ENCODE data around the gene PDE4C.

The PDE4C gene

DNA sequence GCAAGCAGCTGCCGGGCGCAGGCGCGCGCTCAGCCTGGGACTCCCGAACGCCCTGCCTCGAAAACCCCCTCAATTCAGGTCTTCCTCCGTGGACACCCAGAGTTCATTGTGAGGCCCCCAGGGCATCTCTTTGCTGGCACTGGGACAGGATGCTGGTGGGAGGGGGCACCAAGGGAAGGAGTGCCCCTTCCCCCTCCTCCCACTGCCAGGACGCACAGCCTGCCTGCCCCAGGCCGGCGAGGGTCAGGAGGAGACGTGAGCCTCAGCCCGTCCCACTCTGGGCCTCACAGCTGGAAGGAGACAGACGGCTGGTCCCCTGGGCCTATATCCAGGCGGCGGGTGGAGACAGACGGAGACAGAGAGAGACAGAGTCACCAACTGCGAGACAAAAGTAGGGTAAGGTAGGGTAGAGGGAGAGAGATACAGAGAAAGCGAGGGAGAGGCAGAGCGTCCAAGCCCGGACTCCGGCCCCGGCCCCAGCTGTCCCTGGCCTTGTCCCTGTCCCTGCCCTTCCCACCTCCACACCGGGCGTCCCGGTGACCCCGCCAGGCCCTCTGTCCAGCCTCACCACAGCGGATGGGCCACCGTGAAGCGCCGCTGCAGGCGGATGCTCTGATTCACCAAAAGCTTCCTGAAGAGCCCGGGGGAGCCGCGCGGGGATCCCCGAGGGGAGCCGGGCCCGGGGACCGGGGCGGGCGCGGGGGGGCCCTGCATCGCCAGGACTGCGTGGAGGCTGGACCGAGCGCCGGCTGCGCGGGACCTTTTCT, at the start of gene PDE4C:
Gene PDE4C, minus strand, starts transcription at position 737 of the 767 bp plus-strand sequence. Its CDS starts 23 bp downstream, at position 714.
- DNase-seq, result no peak

- peak; percentile 74 for DNase-seq
Measured at GRCh38 chr19:18274781-18275356, 48.6 kb upstream of the PDE4C start.

DNA sequence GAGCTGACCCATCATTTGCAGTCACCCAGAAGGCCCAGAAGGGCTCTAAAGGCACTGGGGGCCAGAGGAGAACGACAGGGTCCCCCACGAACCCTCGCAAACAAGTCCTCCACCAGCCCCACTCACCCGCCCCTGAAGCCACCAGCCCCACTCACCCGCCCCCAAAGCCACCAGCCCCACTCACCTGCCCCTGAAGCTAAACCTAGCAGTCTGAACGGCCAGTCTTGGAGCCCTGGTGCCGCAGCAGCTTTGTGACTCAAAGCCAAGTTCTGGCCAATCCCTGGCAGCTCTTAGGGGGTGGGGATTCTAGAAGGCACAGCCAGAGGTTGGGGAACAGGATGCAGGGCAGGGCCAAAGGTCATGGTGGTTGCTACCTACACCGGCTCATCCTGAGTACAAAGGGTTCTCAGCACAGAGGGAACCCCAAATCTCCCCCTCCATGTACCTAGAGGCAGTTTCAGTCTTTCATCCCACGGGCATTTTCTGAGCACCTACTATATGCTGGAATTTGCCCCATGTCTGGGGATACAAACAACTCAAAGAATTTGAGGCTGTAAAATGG, 48.1 kb upstream of the PDE4C start, which contains the start of gene IQCN:
Gene IQCN, minus strand, starts transcription at position 234 of the 562 bp plus-strand sequence. CDS start 4,974 bp downstream, outside the sequence.
- peak; percentile 65 for DNase-seq

DNA sequence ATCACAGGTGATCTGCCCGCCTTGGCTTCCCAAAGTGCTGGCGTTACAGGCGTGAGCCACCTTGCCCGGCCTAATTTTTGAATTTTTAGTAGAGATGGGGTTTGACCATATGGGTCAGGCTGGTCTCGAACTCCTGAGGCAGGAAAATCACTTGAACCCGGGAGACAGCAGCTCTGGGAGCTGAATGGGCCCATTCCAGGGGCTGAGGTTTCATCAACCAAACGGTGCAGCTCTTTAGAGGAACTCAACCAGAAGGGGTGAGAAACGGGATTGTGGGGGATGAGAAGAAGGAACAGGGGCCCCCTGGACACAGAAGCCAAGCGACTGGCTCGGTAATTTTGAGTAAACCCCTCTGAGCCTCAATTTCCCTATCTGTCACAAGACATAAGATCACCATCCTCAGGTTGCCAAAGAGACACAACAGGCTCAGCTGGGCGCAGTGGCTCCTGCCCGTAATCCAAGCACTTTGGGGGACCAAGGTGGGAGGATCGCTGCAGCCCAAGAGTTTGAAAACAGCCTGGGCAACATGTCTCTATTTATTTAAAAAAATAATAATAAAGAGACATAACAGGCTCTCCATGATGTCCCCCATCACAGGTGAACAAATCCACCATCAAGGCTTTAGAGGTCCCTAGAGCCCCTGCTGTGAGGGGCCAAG, 47.5 kb upstream of the PDE4C start:
- DNase-seq, result peak; percentile 35

DNA sequence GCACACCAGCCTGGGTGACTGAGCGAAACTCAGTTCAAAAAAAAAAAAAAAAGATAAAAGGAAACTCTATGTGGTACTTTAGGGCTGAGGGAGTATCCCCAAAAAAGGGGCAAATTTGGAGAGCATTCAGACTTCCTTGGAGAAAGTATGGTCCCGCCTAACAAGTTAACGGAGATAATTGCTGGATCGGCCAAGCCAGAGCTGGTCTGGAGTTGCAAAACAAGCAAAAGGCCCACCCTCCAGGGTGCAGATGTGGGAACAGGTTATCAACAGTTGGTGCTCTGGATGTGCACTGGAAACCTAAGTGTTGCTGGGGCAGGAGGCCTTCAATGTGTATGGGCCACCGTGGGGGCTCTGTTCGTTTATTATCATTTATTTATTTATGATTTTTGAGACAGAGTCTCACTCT, 45.2 kb upstream of the PDE4C start:
- peak; percentile 28 for DNase-seq

- DNase-seq, result no peak
Measured at GRCh38 chr19:18270326-18270725, 44.1 kb upstream of the PDE4C start.

DNA sequence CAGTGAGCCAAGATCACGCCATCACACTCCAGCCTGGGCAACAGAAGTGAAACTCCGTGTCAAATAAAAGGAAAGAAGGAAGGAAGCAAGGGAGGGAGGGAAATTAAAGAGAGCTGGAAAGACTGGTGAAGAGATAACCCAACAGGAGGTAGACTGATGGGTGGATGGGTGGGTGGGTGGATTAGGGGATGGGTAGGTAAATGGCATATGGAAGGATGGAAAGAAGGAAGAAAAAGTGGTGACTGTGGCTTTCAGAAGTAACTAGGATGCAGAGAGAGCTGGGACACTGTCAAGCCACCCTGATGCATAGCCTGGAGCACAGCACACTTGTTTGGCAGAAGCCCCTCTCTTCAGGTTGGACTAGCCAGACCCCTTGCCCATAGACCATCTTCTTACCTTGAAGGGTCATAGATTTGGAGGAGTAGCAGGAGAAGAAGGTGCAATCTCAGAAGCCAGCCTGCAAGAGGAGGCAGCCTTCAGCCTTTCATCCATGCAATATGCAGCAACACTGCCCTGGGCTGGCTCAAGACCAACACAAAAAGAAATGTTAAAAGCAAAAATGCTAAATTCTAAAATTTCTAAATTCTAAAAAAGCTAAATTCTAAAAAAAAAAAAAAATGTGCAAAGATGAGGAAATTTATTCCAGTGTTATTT, 43.0 kb upstream of the PDE4C start:
- no peak for DNase-seq

DNA sequence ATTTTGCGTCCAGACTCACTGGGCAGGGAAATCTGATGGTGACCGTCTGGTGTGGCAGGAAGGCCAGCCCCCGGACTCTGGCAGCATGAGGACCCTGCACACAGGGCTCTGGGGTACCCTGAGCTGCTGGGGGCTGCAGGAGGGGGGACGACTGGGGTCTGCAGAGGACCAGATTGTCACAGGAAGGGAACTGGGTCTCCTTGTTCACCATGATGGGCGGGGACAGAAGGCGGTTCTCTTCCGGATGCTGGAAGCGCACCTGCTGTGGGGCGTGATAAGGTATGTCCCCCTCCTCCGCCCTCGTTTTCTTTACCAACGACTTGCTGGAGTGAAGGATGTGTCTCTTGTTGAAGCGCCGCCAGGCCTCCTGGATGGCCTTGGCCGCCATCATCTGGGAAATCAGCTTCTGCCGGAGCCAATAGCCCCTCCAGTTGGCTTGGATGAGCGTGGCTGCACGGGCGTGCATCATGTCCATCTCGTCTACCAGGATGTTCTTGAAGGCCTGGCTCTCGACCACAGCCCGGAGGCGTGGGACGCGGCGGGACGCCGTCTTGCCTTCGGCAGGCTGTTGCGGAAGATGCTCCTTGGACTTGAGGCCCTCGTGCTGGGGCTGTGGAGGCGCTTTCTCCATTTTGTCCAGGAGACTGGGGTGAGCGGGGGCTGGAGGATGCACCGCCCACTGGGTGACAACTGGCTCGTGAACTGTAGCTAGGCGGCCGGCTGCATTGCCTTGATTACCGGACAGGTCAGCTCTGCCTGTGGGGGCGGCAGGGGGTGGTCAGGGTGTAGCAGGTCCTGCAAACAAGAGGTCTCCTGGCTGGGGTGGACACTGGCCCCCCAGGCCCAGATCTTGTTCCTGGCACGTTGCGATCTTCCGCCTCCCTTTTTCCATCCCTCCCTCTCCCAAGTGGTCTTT, 40.8 kb upstream of the PDE4C start:
- DNase-seq, result no peak

- DNase-seq, result no peak
Measured at GRCh38 chr19:18265582-18265981, 39.3 kb upstream of the PDE4C start.

- no peak for DNase-seq
Measured at GRCh38 chr19:18264971-18265540, 38.8 kb upstream of the PDE4C start.

- no peak for DNase-seq
Measured at GRCh38 chr19:18264137-18264854, 38.1 kb upstream of the PDE4C start.

DNA sequence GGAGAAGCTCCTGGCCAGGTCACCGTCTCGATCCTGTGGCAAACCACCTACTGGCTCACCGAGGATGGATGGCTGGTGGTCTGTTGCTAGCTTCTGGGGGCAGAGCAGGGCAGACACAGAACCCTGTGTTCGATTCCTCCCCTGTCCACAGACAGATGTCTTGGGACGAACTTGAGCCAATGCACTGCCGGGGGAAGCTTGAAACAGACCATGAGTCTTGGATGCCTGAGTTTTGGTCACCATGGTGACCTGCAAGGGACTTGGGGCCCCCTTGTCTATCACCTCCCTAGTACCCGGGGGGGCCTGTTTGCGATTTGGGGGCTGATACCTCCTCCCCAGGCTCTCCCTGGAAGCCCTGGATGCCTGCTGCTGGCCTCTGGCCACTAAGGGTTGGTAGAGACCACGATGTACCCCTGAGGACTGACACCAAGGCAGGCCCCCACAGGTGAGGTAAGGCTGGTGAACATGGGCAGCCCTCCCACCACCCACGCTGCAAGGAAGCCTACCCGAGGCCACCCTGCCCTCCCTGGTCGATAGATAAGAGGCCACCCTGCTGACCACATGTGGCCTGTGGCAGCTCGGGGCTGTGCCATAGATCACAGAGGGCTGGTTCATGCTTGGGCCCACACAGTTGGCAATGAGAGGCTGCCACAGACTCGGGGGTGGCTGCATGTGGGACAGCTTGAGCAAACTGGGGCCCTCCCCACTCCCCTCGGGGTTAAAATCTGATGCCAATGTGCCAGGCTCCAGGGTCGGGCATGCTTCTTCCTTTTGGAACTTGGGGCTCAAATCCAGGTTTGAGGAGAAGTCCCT, 37.3 kb upstream of the PDE4C start:
- no peak for DNase-seq

GRCh38 chr19:18262917-18263316, 36.7 kb upstream of the PDE4C start:
- no peak for DNase-seq

DNA sequence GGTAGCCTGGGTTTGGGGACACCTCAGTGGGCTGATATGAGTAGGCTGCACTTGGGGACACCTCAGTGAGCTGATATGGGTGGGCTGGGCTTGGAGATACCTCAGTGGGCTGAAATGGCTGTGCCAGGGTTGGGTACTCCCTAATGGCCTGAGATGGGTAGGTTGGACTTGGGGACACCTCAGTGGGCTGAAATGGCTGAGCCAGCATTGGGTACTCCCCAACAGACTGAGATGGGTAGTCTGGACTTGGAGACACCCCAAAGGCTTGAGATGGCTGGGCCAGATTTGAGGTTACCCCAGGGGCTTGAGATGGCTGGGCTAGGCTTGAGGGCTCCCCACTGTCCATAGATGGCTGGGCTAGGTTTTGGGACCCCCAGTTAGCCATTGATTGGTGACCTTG, 35.9 kb upstream of the PDE4C start:
- DNase-seq, result no peak

- DNase-seq, result no peak
Measured at GRCh38 chr19:18261474-18261873, 35.2 kb upstream of the PDE4C start.

- DNase-seq, result no peak
Measured at GRCh38 chr19:18259893-18260292, 33.7 kb upstream of the PDE4C start.

DNA sequence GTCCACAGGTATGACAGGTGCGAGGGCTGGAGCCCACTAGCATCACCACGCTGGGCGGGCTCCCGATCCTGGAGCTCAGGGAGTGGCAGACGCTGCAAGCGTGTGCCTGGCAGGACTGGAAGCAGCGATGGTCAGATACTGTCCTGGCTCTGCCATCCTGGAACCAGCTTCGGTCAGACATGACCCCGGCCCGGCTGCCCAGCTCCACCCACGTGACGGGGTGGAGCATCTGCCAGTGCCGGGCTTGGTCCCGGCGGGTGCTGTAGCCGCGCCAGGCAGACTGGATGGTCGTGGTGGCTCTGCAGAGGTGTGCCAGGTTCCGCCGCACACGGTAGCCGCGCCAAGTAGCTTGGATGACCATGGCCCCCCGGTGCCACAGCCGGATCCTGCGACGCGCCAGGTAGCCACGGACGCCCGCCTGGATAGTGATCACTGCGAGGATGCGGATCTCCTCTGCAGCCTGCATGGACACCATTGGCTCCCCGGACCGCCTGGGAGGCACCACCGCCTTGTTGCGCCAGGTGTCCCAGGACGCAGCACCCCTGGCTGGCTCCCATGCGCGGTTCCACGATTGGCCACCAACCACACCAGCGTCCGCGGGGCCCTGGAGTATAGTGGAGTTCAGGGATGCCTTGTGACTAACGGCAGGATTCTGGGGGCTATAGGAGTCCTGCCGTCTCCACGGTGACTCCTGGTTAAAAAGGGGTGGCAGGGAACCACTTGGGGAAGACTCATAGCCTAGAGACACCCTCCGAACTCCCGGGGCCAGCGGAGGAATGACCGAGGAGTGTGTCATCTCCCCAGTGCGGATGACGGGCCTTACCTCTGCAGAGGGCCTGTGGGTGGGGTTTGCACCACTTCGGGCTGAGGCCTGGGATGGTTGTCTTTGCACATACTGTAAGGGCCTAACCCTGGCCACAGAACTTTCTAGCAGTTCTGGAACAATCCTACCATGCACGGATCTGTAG, 31.5 kb upstream of the PDE4C start:
- DNase-seq, result no peak

Measured in CD4-positive, alpha-beta T cell treated with Interferon gamma for 1 hour (primary cell).